T-helper 2 cell treated with Interferon-gamma antibody and Interleukin-4, amounts not matched to agents 5 μg/mL and 100 μg/mL, for 36 hours (primary cell): Measurements from ENCODE around the gene LY6G5B.

Experiments used
- DNase-seq: peaks from one replicate; pipeline ENCODE4 v3.0.0; 2021; ENCODE audit warnings: low spot score
- H3K27ac Mint-ChIP-seq: one replicate; pipeline ENCODE4 v1.8.0; 2021; ENCODE audit warnings: mild to moderate bottlenecking, mixed read lengths
- H3K27me3 Mint-ChIP-seq: one replicate; pipeline ENCODE4 v1.8.0; 2021; ENCODE audit warnings: low read depth, mixed read lengths
- H3K36me3 Mint-ChIP-seq: one replicate; pipeline ENCODE4 v1.8.0; 2021; ENCODE audit warnings: low read depth, mixed read lengths
- H3K4me1 Mint-ChIP-seq: one replicate; pipeline ENCODE4 v1.8.0; 2021; ENCODE audit warnings: low read depth, mixed read lengths
- H3K4me3 Mint-ChIP-seq: one replicate; pipeline ENCODE4 v1.8.0; 2022; ENCODE audit warnings: mild to moderate bottlenecking, moderate library complexity, mixed read lengths
- H3K9me3 Mint-ChIP-seq: one replicate; pipeline ENCODE4 v1.8.0; 2021; ENCODE audit warnings: mixed read lengths

LY6G5B gene

GRCh38 chr6:31633447-31633846, 36.3 kb upstream of the LY6G5B start:
- Mint-ChIP-seq H3K27me3 (no peaks in the 10 kb centered on the region), H3K9me3 (no peaks in the 10 kb centered on the region), H3K27ac (no peak overlapping the region)

GRCh38 chr6:31634131-31634530, 35.6 kb upstream of the LY6G5B start:
- peak overlapping the region; percentile 43 for H3K27ac Mint-ChIP-seq
- H3K4me3 Mint-ChIP-seq, result no peak overlapping the region
- peaks cover 64% of the 10 kb centered on the region for H3K36me3 Mint-ChIP-seq
- no peaks in the 10 kb centered on the region for H3K27me3 Mint-ChIP-seq
- DNase-seq, result no peak
- H3K9me3 Mint-ChIP-seq, result no peaks in the 10 kb centered on the region
- H3K4me1 Mint-ChIP-seq, result peaks cover 1% of the 10 kb centered on the region

More at GRCh38 chr6:31633447-31633846, 36.3 kb upstream of the LY6G5B start:
- Mint-ChIP-seq H3K36me3 (peaks cover 66% of the 10 kb centered on the region), H3K4me3 (no peak overlapping the region), H3K4me1 (peaks cover 1% of the 10 kb centered on the region)
- no peak for DNase-seq

GRCh38 chr6:31634969-31635575, 34.7 kb upstream of the LY6G5B start:
- DNase-seq, result no peak
- H3K4me3 Mint-ChIP-seq, result no peak overlapping the region
- H3K9me3 Mint-ChIP-seq, result no peaks in the 10 kb centered on the region
- H3K36me3 Mint-ChIP-seq, result peaks cover 62% of the 10 kb centered on the region
- no peak overlapping the region for H3K27ac Mint-ChIP-seq
- no peaks in the 10 kb centered on the region for H3K27me3 Mint-ChIP-seq
- H3K4me1 Mint-ChIP-seq, result peaks cover 1% of the 10 kb centered on the region

- Mint-ChIP-seq H3K4me1 (no peaks in the 10 kb centered on the region), H3K27me3 (no peaks in the 10 kb centered on the region), H3K9me3 (no peaks in the 10 kb centered on the region), H3K36me3 (peaks cover 60% of the 10 kb centered on the region), H3K27ac (peak overlapping the region; percentile 63), H3K4me3 (no peak overlapping the region)
- DNase-seq, result no peak
Observed at GRCh38 chr6:31636698-31637596, 32.8 kb upstream of the LY6G5B start.

GRCh38 chr6:31639043-31639442, 30.7 kb upstream of the LY6G5B start:
- peaks cover 62% of the 10 kb centered on the region for H3K36me3 Mint-ChIP-seq
- H3K27ac Mint-ChIP-seq, result no peak overlapping the region
- no peaks in the 10 kb centered on the region for H3K9me3 Mint-ChIP-seq
- no peak for DNase-seq
- no peaks in the 10 kb centered on the region for H3K4me1 Mint-ChIP-seq
- no peak overlapping the region for H3K4me3 Mint-ChIP-seq
- no peaks in the 10 kb centered on the region for H3K27me3 Mint-ChIP-seq

- no peak for DNase-seq
- Mint-ChIP-seq H3K4me3 (no peak overlapping the region), H3K9me3 (no peaks in the 10 kb centered on the region), H3K36me3 (peaks cover 64% of the 10 kb centered on the region), H3K4me1 (no peaks in the 10 kb centered on the region), H3K27ac (no peak overlapping the region), H3K27me3 (no peaks in the 10 kb centered on the region)
Observed at GRCh38 chr6:31639449-31639861, 30.3 kb upstream of the LY6G5B start.

GRCh38 chr6:31640612-31641011, 29.2 kb upstream of the LY6G5B start:
- Mint-ChIP-seq H3K27me3 (no peaks in the 10 kb centered on the region), H3K9me3 (no peaks in the 10 kb centered on the region), H3K36me3 (peaks cover 68% of the 10 kb centered on the region), H3K27ac (no peak overlapping the region), H3K4me3 (no peak overlapping the region), H3K4me1 (peaks cover 2% of the 10 kb centered on the region)
- DNase-seq, result no peak

GRCh38 chr6:31641370-31641769, 28.4 kb upstream of the LY6G5B start:
- H3K36me3 Mint-ChIP-seq, result peaks cover 63% of the 10 kb centered on the region

GRCh38 chr6:31642798-31643570, 26.8 kb upstream of the LY6G5B start:
- no peak for DNase-seq
- Mint-ChIP-seq H3K9me3 (no peaks in the 10 kb centered on the region), H3K4me3 (no peak overlapping the region), H3K4me1 (peaks cover 2% of the 10 kb centered on the region), H3K27me3 (no peaks in the 10 kb centered on the region), H3K27ac (no peak overlapping the region), H3K36me3 (peaks cover 63% of the 10 kb centered on the region)

More at GRCh38 chr6:31641370-31641769, 28.4 kb upstream of the LY6G5B start:
- no peak for DNase-seq
- no peak overlapping the region for H3K4me3 Mint-ChIP-seq
- H3K27ac Mint-ChIP-seq, result no peak overlapping the region
- peaks cover 2% of the 10 kb centered on the region for H3K4me1 Mint-ChIP-seq
- H3K9me3 Mint-ChIP-seq, result no peaks in the 10 kb centered on the region
- no peaks in the 10 kb centered on the region for H3K27me3 Mint-ChIP-seq

GRCh38 chr6:31643818-31644454, 25.8 kb upstream of the LY6G5B start:
- DNase-seq, result no peak
- peaks cover 3% of the 10 kb centered on the region for H3K4me1 Mint-ChIP-seq
- peaks cover 67% of the 10 kb centered on the region for H3K36me3 Mint-ChIP-seq
- no peak overlapping the region for H3K27ac Mint-ChIP-seq
- H3K4me3 Mint-ChIP-seq, result no peak overlapping the region
- H3K27me3 Mint-ChIP-seq, result no peaks in the 10 kb centered on the region
- H3K9me3 Mint-ChIP-seq, result no peaks in the 10 kb centered on the region

- no peak overlapping the region for H3K4me3 Mint-ChIP-seq
- H3K9me3 Mint-ChIP-seq, result no peaks in the 10 kb centered on the region
- peaks cover 11% of the 10 kb centered on the region for H3K4me1 Mint-ChIP-seq
- no peak overlapping the region for H3K27ac Mint-ChIP-seq
- H3K36me3 Mint-ChIP-seq, result peaks cover 69% of the 10 kb centered on the region
- no peak for DNase-seq
- no peaks in the 10 kb centered on the region for H3K27me3 Mint-ChIP-seq
Observed at GRCh38 chr6:31645325-31645724, 24.5 kb upstream of the LY6G5B start.

GRCh38 chr6:31651602-31652191, 18.1 kb upstream of the LY6G5B start:
- Mint-ChIP-seq H3K27ac (peak overlapping the region; percentile 98), H3K27me3 (no peaks in the 10 kb centered on the region), H3K4me3 (peak overlapping the region; percentile 97), H3K9me3 (no peaks in the 10 kb centered on the region), H3K4me1 (peaks cover 38% of the 10 kb centered on the region), H3K36me3 (peaks cover 51% of the 10 kb centered on the region)
- DNase-seq, result no peak
